Measurements from ENCODE around the gene ARHGAP33.

GRCh38 chr19:35777086-35777841 is 1.9 kb downstream of the ARHGAP33 start:
- TF ChIP-seq CTCF (IDR thresholded peaks at IDR 0.05; ENCODE audit: extremely low read depth in 1 of 2, insufficient read depth in 1 of 2, low read depth in 1 of 2, low read length in 2 of 2) = no peak
- TF ChIP-seq EZH2 (IDR thresholded peaks at IDR 0.05; ENCODE audit: borderline replicate concordance, low read depth, low read length, severe bottlenecking) = no peak
- no peak for TF ChIP-seq POLR2A (IDR thresholded peaks at IDR 0.05; ENCODE audit: low read depth, low read length)
- TF ChIP-seq MYC (IDR thresholded peaks at IDR 0.05; ENCODE audit: low read depth, low read length) = no peak
- no peak for TF ChIP-seq GATA2 (IDR thresholded peaks at IDR 0.05; ENCODE audit: insufficient read depth, insufficient read length, low read depth, low read length)
- no peak for TF ChIP-seq POLR2AphosphoS5 (IDR thresholded peaks at IDR 0.05; ENCODE audit: insufficient read depth, low read depth, low read length)
- no peak for TF ChIP-seq MAX (IDR thresholded peaks at IDR 0.05; ENCODE audit: insufficient read depth, insufficient read length)
- no peak for TF ChIP-seq FOS (IDR thresholded peaks at IDR 0.05; ENCODE audit: borderline replicate concordance, insufficient read depth, low read length)
- TF ChIP-seq JUN (IDR thresholded peaks at IDR 0.05; ENCODE audit: borderline replicate concordance, insufficient read depth, insufficient read length, low read depth) = no peak

All from endothelial cell of umbilical vein (primary cell).